ENCODE data around the gene ITK.

- no peak for TF ChIP-seq GATA2 (IDR thresholded peaks at IDR 0.05; ENCODE audit: low read depth, low read length)
- no peak for TF ChIP-seq GATA3 (IDR thresholded peaks at IDR 0.05; ENCODE audit: low read depth, low read length)
These were observed 15.0 kb upstream of the ITK start for GRCh38 chr5:157165668-157166067.

Measured in SH-SY5Y (cell line).